SK-MEL-5 (cell line): ENCODE results near the gene GPR3. TPM values are rescaled to one million over a fixed set of nuclear protein-coding genes. Genes with fewer than 3 reads are reported as not detected.
"Not testable (repeated sequence)": the region's sequence is repeated elsewhere in the genome, so short reads cannot be mapped to it uniquely, and the experiment has no call there.

ENCODE experiments used
- DNase-seq: peaks from one replicate; pipeline ENCODE4 v3.0.0-alpha.2; 2016; ENCODE audit warnings: low read depth, low spot score
- in situ Hi-C: cut with HindIII; loops from 2 replicates; pipeline ENCODE4 v1.10.0; 2016; ENCODE audit warnings: low sequenced_read_pairs, high pct_unique_total_duplicates, low pct_unique_long_range_greater_than_20kb
- total RNA-seq: library from RNA; depleted of rRNA; stranded (reverse); fragments of >200 nt; shearing (Covaris generic); gene quantifications from 2 replicates; pipeline ENCODE4 v1.2.3, GENCODE V29; 2014

Gene GPR3
- total RNA-seq, 1 experiment from 2014 or later = 2.1 TPM

GRCh38 chr1:27372022-27372807 lies 20.2 kb upstream of the GPR3 start:
- in situ Hi-C loops = no loop called here

DNA sequence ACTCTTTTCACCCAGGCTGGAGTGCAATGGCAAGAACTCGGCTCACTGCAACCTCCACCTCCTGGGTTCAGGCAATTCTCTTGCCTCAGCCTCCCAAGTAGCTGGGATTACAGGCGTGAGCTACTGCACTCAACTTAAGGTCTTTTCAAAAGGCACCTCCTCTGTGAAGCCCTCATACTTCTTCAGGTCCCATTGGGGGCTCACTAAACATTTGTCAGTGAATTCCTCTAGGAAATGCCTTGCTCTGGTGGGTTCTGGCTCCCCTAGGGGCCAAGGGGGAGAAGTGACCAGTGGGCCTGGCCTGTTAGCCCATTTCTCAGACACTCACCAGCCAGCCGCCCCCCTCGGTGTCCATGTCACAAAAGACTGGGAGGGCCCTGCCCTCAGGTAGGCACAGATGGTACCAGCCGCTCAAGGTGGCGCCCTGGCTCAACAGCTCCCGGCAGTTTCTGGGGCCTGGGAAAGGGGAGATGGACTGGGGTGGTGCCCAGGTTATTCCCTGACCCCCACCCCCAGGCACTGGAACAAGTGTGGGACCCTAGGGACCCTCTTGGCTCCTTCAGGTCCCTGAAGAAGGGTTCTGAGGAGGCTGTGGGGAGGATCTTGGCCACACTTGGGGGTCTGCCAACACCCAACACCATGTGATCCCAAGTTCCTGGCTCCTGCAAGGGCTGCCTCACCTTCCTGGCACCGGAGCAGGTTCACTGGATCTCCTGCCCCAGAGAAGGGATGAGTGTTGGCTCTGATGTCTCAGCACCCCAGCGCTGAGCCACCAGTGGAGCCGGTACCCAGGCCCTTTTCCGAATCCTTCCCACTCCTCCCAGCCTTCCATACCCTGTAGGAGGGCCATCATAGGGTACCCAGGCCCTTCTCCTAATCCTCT lies 19.4 kb upstream of the GPR3 start:
- peak; percentile 26 for DNase-seq
- in situ Hi-C loops = no loop called here

More at GRCh38 chr1:27372022-27372807, 20.2 kb upstream of the GPR3 start:
- DNase-seq = no peak

- in situ Hi-C loops = no loop called here
Measured at GRCh38 chr1:27374362-27375086, 17.9 kb upstream of the GPR3 start, which contains the start of gene FCN3. Gene FCN3 (minus strand): TSS chr1:27374824. CDS start chr1:27374818, 6 bp downstream.

DNA sequence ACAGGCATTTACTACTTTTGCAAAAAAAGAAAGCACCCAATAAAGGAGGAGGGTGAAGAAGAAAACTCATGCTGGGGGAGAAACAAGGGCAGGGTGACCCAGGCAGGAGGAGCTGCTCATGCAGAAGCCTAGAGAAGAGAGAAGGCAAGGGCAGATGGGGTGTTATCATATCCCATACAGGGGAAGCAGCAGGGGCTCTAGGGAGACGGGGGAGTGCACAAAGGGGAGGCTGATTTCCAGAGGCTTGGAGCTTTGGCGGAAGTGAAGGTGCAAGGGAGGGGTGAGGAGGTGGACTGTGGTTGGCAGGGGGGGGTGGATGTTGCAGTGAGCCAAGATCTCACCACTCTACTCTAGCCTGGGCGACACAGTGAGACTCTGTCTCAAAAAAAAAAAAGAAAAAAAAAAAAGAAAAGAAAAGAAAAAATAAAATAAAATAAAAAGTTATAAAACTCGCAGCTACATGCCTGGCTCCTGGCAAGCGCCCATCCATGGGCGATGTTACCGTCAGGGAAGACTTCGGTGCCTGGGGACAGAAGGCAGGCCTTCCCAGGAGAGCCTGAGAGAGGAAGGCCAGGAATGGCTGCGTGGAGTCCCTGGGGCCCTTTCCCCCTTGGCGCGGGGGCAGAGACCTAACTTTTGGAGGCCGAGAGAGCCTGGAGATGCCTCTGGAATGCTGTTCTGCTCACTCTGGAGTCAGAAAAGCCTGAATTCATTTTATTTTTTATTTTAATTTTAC lies 14.5 kb upstream of the GPR3 start:
- in situ Hi-C loops = no loop called here

More at GRCh38 chr1:27374362-27375086, 17.9 kb upstream of the GPR3 start, which contains the start of gene FCN3:
- DNase-seq = no peak

DNA sequence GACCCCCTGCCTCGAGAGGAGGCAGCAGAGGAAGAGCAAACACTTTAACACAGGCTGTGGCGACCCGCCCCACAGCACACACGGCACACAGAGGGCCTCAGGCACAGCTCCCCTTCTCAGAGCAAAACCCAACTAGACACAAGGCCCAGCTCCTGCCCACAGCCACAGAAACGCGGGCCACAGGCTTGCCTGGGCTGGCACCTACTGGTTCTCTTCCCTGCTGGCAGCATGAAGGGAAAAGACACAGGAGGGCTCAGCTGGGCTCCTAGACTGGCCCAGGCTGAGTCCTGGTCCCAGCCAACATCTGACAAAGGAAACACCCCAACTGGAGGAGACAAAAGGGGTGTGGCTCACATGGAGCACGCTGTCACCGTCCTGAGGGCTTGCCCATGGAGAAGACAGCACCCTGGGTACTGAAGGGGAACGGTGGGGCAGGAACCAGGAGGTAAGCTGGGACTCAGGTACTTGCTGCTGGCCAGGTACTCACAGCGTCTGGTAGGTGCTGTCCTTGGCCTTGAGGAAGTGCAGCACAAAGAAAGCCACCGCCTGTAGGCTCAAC lies 12.8 kb upstream of the GPR3 start:
- in situ Hi-C loops = no loop called here
- DNase-seq = no peak

More for the DNA sequence above, 14.5 kb upstream of the GPR3 start:
- DNase-seq = no peak

DNA sequence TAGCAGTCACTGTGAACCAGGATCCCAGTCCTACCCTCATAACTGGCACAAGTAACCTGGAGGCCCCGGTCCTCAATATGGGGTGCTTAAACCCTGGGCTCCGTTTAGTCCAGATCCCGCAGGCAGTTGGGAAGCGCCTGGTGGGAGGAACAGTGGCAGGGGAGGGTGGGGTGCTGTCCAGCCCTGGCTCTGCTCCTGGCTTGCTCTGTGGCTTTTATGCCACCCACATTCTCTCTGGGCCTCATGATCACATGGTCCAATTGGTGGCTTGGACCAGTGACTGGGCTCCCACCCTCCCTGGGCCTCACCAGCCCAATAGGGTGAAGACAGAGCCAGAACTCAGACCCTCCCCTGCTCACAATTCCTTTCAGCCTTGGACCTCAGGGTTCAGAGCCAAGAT lies 12.2 kb upstream of the GPR3 start:
- in situ Hi-C loops = no loop called here
- DNase-seq = no peak

- DNase-seq = no peak
- in situ Hi-C loops = no loop called here
Measured at GRCh38 chr1:27380766-27381733, 11.4 kb upstream of the GPR3 start.

DNA sequence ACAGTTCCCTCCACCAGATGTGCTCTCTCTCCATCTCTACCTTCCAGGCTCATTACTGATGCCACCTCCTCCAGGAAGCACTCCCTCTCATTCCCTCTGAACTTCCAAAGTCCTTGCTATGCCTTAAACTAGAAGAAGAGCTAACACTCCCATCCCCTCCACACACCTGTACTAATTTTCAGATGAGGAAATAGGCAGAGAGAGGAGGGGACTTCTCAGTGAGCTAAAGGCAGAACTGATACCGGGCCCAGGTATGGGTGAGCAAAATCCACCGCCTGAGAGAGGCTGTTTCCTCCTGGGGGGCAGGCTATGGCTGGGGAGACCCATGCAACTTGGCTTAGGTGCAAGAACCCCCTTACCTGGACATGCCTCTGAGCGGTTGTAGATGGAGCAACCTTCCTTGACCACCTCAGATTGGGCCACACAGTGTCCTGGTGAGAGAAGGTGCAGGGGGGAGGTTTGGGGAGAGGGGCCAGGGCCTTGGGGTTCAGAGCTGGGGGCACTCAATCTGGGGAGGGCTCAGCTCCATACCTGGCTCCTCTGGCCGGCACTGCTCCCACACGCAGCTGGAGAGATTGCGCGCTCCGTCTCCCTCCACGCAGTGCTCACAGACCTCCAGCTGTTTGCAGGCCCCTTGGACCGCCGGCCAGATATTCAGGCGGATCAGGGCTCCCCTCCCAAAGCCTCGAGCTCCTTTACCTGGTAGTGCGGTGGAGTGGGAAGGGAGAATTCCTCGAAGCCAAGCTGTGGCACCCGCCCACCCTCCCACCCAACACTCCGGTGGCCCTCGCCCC lies 10.3 kb upstream of the GPR3 start:
- in situ Hi-C loops = no loop called here
- DNase-seq = no peak

- in situ Hi-C loops = no loop called here
- DNase-seq = no peak
Measured at GRCh38 chr1:27383039-27383605, 9.3 kb upstream of the GPR3 start, which contains the start of gene CD164L2. Gene CD164L2 (minus strand): TSS chr1:27383333. CDS start chr1:27383239, 94 bp downstream.

DNA sequence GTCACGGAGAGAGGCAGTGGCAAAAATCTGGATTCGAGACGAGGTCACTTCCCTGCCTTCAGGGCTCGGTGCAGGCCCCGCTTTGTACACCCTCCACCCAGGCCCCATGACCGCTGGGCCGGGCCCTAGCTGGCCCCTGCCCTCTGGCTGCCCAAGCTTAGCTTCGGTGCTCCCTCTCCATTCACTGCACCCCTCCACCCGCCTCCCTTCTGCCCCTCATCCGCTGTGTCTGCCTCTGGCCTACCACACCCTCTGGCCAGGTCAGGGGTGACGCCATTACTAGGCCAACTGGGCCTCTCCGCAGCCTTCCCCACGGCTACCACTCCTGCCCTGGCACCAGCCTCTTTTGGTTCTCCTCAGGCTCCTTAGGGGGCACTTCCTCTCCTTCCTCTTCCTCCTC lies 8.8 kb upstream of the GPR3 start:
- in situ Hi-C loops = no loop called here
- no peak for DNase-seq

DNA sequence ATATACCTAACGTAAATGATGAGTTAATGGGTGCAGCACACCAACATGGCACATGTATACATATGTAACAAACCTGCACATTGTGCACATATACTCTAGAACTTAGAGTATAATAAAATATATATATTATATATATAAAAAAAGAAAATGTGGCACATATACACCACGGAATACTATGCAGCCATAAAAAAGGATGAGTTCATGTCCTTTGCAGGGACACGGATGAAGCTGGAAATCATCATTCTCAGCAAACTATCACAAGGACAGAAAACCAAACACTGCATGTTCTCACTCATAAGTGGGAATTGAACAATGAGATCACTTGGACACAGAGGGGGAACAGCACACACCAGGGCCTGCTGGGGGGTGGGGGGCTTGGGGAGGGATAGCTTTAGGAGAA lies 7.6 kb upstream of the GPR3 start:
- in situ Hi-C loops = not testable (repeated sequence)

GRCh38 chr1:27388337-27389005 lies 4.0 kb upstream of the GPR3 start:
- DNase-seq = peak; percentile 63
- in situ Hi-C loops = no loop called here

More for the DNA sequence above, 7.6 kb upstream of the GPR3 start:
- not testable (repeated sequence) for DNase-seq

DNA sequence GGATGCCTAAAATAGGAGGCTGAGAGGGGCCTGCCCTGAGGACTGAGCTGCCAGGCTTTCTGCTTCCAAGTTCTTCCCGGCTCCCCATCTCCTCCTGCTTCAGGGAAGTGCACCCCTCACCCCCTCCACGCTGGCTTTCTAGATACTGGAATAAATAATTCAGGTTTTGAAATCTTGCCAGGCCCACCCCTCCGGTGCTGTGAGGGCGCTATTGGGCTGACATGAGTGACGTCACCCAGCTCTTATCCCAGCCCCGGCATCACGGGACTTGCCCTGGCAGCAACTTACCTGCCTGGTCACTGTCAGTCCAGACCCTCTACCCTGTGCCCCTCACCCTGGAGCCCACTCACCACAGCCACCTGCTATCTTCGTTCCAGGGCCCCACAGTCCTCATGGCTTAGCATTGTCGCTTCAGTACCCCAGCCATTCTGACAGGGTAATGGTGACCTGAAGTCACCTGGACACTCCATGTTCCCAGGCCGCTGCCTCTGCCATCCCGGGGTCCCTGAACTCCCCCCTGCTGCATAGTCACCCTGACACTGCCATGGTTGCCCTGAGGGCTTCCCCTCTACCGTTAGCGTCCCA lies 819 bp upstream of the GPR3 start:
- peak; percentile 38 for DNase-seq
- in situ Hi-C loops = no loop called here
